GM23338 (cell line): ENCODE results near the gene TBL1XR1. TPM values are rescaled to one million over a fixed set of nuclear protein-coding genes. Genes with fewer than 3 reads are reported as not detected.
A peak's percentile ranks its signal among the peaks of the same experiment; 100 is the strongest.

Experiments used
- ATAC-seq: fragments of 200-7000 bp; cut with Tn5 transposase; 3 replicates; pipeline ENCODE4 v1.9.1; 2020
- DNase-seq: peaks from one replicate; pipeline ENCODE4 v3.0.0-alpha.2; 2015; ENCODE audit warnings: low spot score
- H2AFZ ChIP-seq: fragments of 200-600 bp; sonication (generic); 2 replicates; pipeline ENCODE4 v1.8.0; 2016; ENCODE audit warnings: antibody characterized with exemption, mild to moderate bottlenecking, moderate library complexity
- H3F3A ChIP-seq: fragments of 200-600 bp; sonication (generic); replicated peaks from 2 replicates; pipeline ENCODE4 v1.8.0; 2017; ENCODE audit warnings: antibody characterized with exemption, mixed run types, low read depth
- H3K27ac ChIP-seq: fragments of 200-600 bp; sonication (generic); 2 replicates; pipeline ENCODE4 v1.6.1; 2016; ENCODE audit warnings: low read depth
- H3K27me3 ChIP-seq: fragments of 200-600 bp; sonication (generic); 2 replicates; pipeline ENCODE4 v1.8.0; 2016; ENCODE audit warnings: mild to moderate bottlenecking, mixed run types, moderate library complexity; ENCODE audit not compliant: insufficient read depth
- H3K36me3 ChIP-seq: fragments of 200-600 bp; sonication (generic); 2 replicates; pipeline ENCODE4 v1.8.0; 2016; ENCODE audit warnings: mild to moderate bottlenecking; ENCODE audit not compliant: insufficient read depth
- H3K4me1 ChIP-seq: fragments of 200-600 bp; sonication (generic); 2 replicates; pipeline ENCODE4 v1.8.0; 2016; ENCODE audit warnings: mild to moderate bottlenecking, moderate library complexity; ENCODE audit not compliant: insufficient read depth
- H3K4me2 ChIP-seq: fragments of 200-600 bp; sonication (generic); 2 replicates; pipeline ENCODE4 v1.7.1; 2017; ENCODE audit warnings: mixed run types
- H3K4me3 ChIP-seq: fragments of 200-600 bp; sonication (generic); 2 replicates; pipeline ENCODE4 v1.6.1; 2016; ENCODE audit warnings: mixed run types
- H3K79me2 ChIP-seq: fragments of 200-600 bp; sonication (generic); replicated peaks from 2 replicates; pipeline ENCODE4 v1.8.0; 2017; ENCODE audit warnings: mild to moderate bottlenecking; ENCODE audit not compliant: insufficient read depth
- H3K9me2 ChIP-seq: fragments of 200-600 bp; sonication (generic); 2 replicates; pipeline ENCODE4 v1.8.0; 2017; ENCODE audit not compliant: insufficient read depth
- H4K20me1 ChIP-seq: fragments of 200-600 bp; sonication (generic); replicated peaks from 2 replicates; pipeline ENCODE4 v1.8.0; 2017; ENCODE audit warnings: mild to moderate bottlenecking; ENCODE audit not compliant: insufficient read depth
- H3K27ac Mint-ChIP-seq: 2 replicates; pipeline ENCODE4 v1.8.0; 2020; ENCODE audit warnings: inconsistent platforms, mild to moderate bottlenecking, moderate library complexity, mixed read lengths
- H3K27me3 Mint-ChIP-seq: 3 replicates; pipeline ENCODE4 v1.8.0; 2022; ENCODE audit warnings: low read depth, mild to moderate bottlenecking, moderate library complexity, mixed read lengths, inconsistent platforms; ENCODE audit not compliant: insufficient read depth, poor library complexity
- H3K36me3 Mint-ChIP-seq: 3 replicates; pipeline ENCODE4 v1.8.0; 2021; ENCODE audit warnings: low read depth, mild to moderate bottlenecking, inconsistent platforms, moderate library complexity, mixed read lengths
- H3K4me1 Mint-ChIP-seq: 3 replicates; pipeline ENCODE4 v1.8.0; 2020; ENCODE audit warnings: mild to moderate bottlenecking, inconsistent platforms, mixed read lengths
- H3K4me3 Mint-ChIP-seq: 3 replicates; pipeline ENCODE4 v1.8.0; 2021; ENCODE audit warnings: moderate library complexity, mild to moderate bottlenecking, inconsistent platforms, mixed read lengths
- H3K9me3 Mint-ChIP-seq: 3 replicates; pipeline ENCODE4 v1.8.0; 2020; ENCODE audit warnings: moderate library complexity, mild to moderate bottlenecking, inconsistent platforms, mixed read lengths
- CREB1 ChIP-seq: fragments of 250-450 bp; sonication (Bioruptor Pico); IDR thresholded peaks from 2 replicates; pipeline ENCODE4 v1.5.0; 2020; ENCODE audit warnings: low read depth, mild to moderate bottlenecking, moderate library complexity
- CTCF ChIP-seq, 2 experiments: fragments of 200-600 bp in 1 of 2; sonication (generic) in 1 of 2; conservative IDR thresholded peaks; 2 replicates each; pipeline versions ENCODE4 v1.5.1 to v1.6.1; 2016 to 2017; ENCODE audit warnings: antibody characterized with exemption in 2 of 2, low read depth in 2 of 2, mild to moderate bottlenecking in 2 of 2, moderate library complexity in 1 of 2
- ETS1 ChIP-seq: IDR thresholded peaks from 2 replicates; pipeline ENCODE4 v1.6.1; 2016; ENCODE audit warnings: antibody characterized with exemption
- NANOG ChIP-seq: IDR thresholded peaks from 2 replicates; pipeline ENCODE4 v1.6.1; 2016; ENCODE audit warnings: antibody characterized with exemption, borderline replicate concordance
- POLR2AphosphoS5 ChIP-seq: IDR thresholded peaks from 2 replicates; pipeline ENCODE4 v1.6.1; 2016; ENCODE audit warnings: antibody characterized with exemption, low read depth
- REST ChIP-seq: IDR thresholded peaks from one replicate; pipeline ENCODE4 v1.6.1; 2018; ENCODE audit warnings: antibody characterized with exemption; ENCODE audit not compliant: unreplicated experiment
- STAT1 ChIP-seq: IDR thresholded peaks from one replicate; pipeline ENCODE4 v1.6.1; 2016; ENCODE audit warnings: antibody characterized with exemption; ENCODE audit not compliant: unreplicated experiment
- ZNF114 ChIP-seq: fragments of 250-450 bp; sonication (Bioruptor Pico); IDR thresholded peaks from 2 replicates; pipeline ENCODE4 v1.5.0; 2020; ENCODE audit warnings: mild to moderate bottlenecking, moderate library complexity
- polyA plus RNA-seq: library from polyadenylated mRNA; unstranded; fragments of >200 nt; fragmentation: Nextera tagmentation; extraction: Ambion mirVana; gene quantifications from 2 replicates; pipeline ENCODE4 v1.2.1, GENCODE V29; 2016
- total RNA-seq: library from RNA; depleted of rRNA; stranded (reverse); fragments of >200 nt; shearing (Covaris generic); gene quantifications from 2 replicates; pipeline ENCODE4 v1.2.3, GENCODE V29; 2014

Gene TBL1XR1
- total and polyA plus RNA-seq, 2 experiments from 2014 or later = 49.6 to 122 TPM

GRCh38 chr3:177180506-177180905, 16.8 kb downstream of the TBL1XR1 start (continued):
- TF ChIP-seq REST = no peak
- no peak for TF ChIP-seq NANOG
- TF ChIP-seq CTCF (conservative IDR thresholded peaks at IDR 0.05; ENCODE audit: low read depth in 2 of 2) = no peak
- TF ChIP-seq POLR2AphosphoS5 = no peak
- no peak for TF ChIP-seq STAT1
- no peak for TF ChIP-seq CREB1 (CRISPR knock-in tag)
- no peak for TF ChIP-seq ZNF114 (CRISPR knock-in tag)

GRCh38 chr3:177179281-177180067, 17.8 kb downstream of the TBL1XR1 start:
- H3K9me2 ChIP-seq = no peaks in the 10 kb centered on the region
- DNase-seq (no peak), ATAC-seq (no peak)
- peaks cover 44% of the 10 kb centered on the region for H3K4me1 Mint-ChIP-seq
- H3K27ac ChIP-seq = no peak overlapping the region
- H4K20me1 ChIP-seq = peaks cover 79% of the 10 kb centered on the region
- H3K27ac Mint-ChIP-seq = peak overlapping the region; percentile 61; the same call in 1 of the 2 replicates
- H3K36me3 ChIP-seq = no peaks in the 10 kb centered on the region
- H3K4me3 ChIP-seq = no peak overlapping the region
- no peak overlapping the region for H2AFZ ChIP-seq
- H3K9me3 Mint-ChIP-seq = no peaks in the 10 kb centered on the region
- H3K4me3 Mint-ChIP-seq = no peak overlapping the region
- H3K36me3 Mint-ChIP-seq = peaks cover 14% of the 10 kb centered on the region; the same call in 2 of the 3 replicates
- no peak for TF ChIP-seq CREB1 (CRISPR knock-in tag)
- no peak for TF ChIP-seq REST
- TF ChIP-seq STAT1 = no peak
- no peak for TF ChIP-seq ETS1
- TF ChIP-seq CTCF (conservative IDR thresholded peaks at IDR 0.05; ENCODE audit: low read depth in 2 of 2) = no peak
- H3K4me2 ChIP-seq = no peak overlapping the region
- H3K4me1 ChIP-seq = peaks cover 54% of the 10 kb centered on the region
- H3K27me3 ChIP-seq = no peaks in the 10 kb centered on the region
- peaks cover 100% of the 10 kb centered on the region for H3K79me2 ChIP-seq
- H3K27me3 Mint-ChIP-seq = peaks cover 7% of the 10 kb centered on the region
- H3F3A ChIP-seq = no peaks in the 10 kb centered on the region
